Measurements from ENCODE around the gene TCERG1L. TPM values are rescaled to one million over a fixed set of nuclear protein-coding genes. Genes with fewer than 3 reads are reported as not detected.

TCERG1L gene
- polyA plus RNA-seq, 3 donors: not detected

DNA sequence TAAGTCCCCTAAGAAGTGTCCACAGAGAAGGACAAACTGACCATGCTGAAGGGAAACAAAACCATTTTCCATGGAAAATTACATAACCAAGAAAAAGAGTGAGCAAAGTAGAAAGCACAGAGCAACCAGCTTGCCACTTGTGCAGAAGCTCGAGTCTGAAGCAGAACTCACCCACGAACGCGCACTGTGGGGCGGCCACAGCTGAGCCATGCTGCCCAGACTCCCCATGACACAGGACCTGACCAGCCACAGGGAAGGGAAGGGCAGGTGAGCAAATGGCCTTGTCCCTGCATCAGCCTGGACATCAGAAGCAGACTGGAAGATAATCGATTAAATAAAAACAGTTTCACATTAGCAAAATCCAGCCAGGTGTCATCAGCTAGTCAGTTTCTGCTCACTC is 95.7 kb downstream of the TCERG1L start:
- no peaks in the 10 kb centered on the region for H3K4me1 ChIP-seq (ENCODE audit: control insufficient read depth in 1 of 2, insufficient read depth in 2 of 2, low read length in 2 of 2)
- 97% methylated on average over 5 of the region's 6 CpGs for WGBS (ENCODE audit: insufficient coverage)
- no peak overlapping the region for H3K27ac ChIP-seq (ENCODE audit: low read depth in 1 of 2, low read length in 2 of 2)
- no peak for DNase-seq
- H4K20me1 ChIP-seq (ENCODE audit: insufficient read depth, low read length): no peaks in the 10 kb centered on the region
- Mint-ChIP-seq H3K9me3 (peaks cover 0 to 2% (median 0%) of the 10 kb centered on the region in 7 donors), H3K4me3 (no peak overlapping the region), H3K27ac (no peak overlapping the region), H3K27me3 (ENCODE audit: low read depth in 3 of 3) (peaks cover 1 to 10% (median 3%) of the 10 kb centered on the region in 3 donors), H3K36me3 (no peaks in the 10 kb centered on the region), H3K4me1 (no peaks in the 10 kb centered on the region)
- intact Hi-C loops (cut with micrococcal nuclease): no loop called here
- no peak overlapping the region for H3K4me2 ChIP-seq (replicated peaks; ENCODE audit: extremely low read depth, low read length, poor library complexity, severe bottlenecking)
- H3K79me2 ChIP-seq (ENCODE audit: insufficient read depth, low read length): no peaks in the 10 kb centered on the region
- H3K9ac ChIP-seq (ENCODE audit: insufficient read depth, low read length, poor library complexity, severe bottlenecking): no peak overlapping the region
- no peaks in the 10 kb centered on the region for H3K36me3 ChIP-seq (replicated peaks in 1 of 2; ENCODE audit: control insufficient read depth in 1 of 2, insufficient read depth in 2 of 2, low read length in 2 of 2)
- no peak overlapping the region for H2AFZ ChIP-seq (ENCODE audit: insufficient read depth, low read depth, low read length, poor library complexity, severe bottlenecking)
- no peak overlapping the region for H3K4me3 ChIP-seq (replicated peaks in 1 of 3; ENCODE audit: low read depth in 2 of 3, low read length in 3 of 3)
- TF ChIP-seq CTCF (IDR thresholded peaks at IDR 0.05): no peak
- no peaks in the 10 kb centered on the region for H3K27me3 ChIP-seq (ENCODE audit: control insufficient read depth in 2 of 2, insufficient read depth in 2 of 2, low read length in 2 of 2)
- H3K9me3 ChIP-seq (replicated peaks in 1 of 2; ENCODE audit: control insufficient read depth in 1 of 2, insufficient read depth in 1 of 2, low read length in 2 of 2): no peaks in the 10 kb centered on the region

DNA sequence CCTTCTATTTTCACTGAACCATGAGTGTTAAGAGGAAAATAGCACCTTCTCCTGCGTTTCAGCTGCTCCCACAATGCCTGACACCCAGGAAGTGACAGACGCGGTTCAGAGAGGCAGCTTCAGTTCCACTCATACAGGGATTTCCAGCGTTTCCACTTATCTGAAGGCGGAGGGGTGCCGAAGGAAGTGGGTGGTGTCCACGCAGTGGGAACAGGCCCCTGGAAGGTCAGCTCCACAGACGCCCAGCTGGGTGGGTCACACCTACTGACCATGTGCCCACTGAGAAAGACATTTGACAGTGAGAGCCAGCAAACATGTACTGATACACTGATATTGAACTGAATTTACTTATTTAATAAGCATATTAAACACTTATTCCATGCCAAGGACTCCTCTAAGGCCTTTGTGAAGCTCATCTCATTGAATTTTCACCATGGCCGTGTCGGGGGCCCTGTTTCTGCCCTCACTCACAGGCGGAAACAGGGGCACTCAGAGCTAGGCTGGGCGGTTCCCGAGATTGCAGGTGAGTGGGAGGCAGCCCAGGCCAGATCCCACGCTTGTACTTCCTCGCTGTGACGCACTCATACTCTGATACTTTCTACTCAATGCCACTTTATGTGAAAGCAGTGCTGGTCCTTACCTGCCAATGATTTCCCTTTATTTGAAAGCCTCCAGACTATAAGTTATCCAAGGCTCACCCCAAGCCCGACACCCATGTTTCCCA is 96.8 kb downstream of the TCERG1L start:
- intact Hi-C loops (cut with micrococcal nuclease): no loop called here
- Histone ChIP-seq H2AFZ (ENCODE audit: insufficient read depth, low read depth, low read length, poor library complexity, severe bottlenecking) (no peak overlapping the region), H3K9me3 (replicated peaks in 1 of 2; ENCODE audit: control insufficient read depth in 1 of 2, insufficient read depth in 1 of 2, low read length in 2 of 2) (no peaks in the 10 kb centered on the region), H3K4me2 (replicated peaks; ENCODE audit: extremely low read depth, low read length, poor library complexity, severe bottlenecking) (no peak overlapping the region), H3K4me3 (replicated peaks in 1 of 3; ENCODE audit: low read depth in 2 of 3, low read length in 3 of 3) (no peak overlapping the region), H3K27ac (ENCODE audit: low read depth in 1 of 2, low read length in 2 of 2) (no peak overlapping the region), H4K20me1 (ENCODE audit: insufficient read depth, low read length) (no peaks in the 10 kb centered on the region), H3K27me3 (ENCODE audit: control insufficient read depth in 2 of 2, insufficient read depth in 2 of 2, low read length in 2 of 2) (no peaks in the 10 kb centered on the region), H3K79me2 (ENCODE audit: insufficient read depth, low read length) (no peaks in the 10 kb centered on the region), H3K4me1 (ENCODE audit: control insufficient read depth in 1 of 2, insufficient read depth in 2 of 2, low read length in 2 of 2) (no peaks in the 10 kb centered on the region), H3K9ac (ENCODE audit: insufficient read depth, low read length, poor library complexity, severe bottlenecking) (no peak overlapping the region), H3K36me3 (replicated peaks in 1 of 2; ENCODE audit: control insufficient read depth in 1 of 2, insufficient read depth in 2 of 2, low read length in 2 of 2) (no peaks in the 10 kb centered on the region)
- Mint-ChIP-seq H3K27me3 (ENCODE audit: low read depth in 3 of 3) (peaks cover 1 to 8% (median 3%) of the 10 kb centered on the region in 3 donors), H3K9me3 (peaks cover 0 to 2% (median 0%) of the 10 kb centered on the region in 7 donors), H3K4me3 (no peak overlapping the region), H3K27ac (peak overlapping the region in 1 of 7 donors; percentile 37), H3K36me3 (no peaks in the 10 kb centered on the region), H3K4me1 (no peaks in the 10 kb centered on the region)
- 85% methylated on average over 16 of the region's 17 CpGs for WGBS (ENCODE audit: insufficient coverage)
- DNase-seq: no peak
- no peak for TF ChIP-seq CTCF (IDR thresholded peaks at IDR 0.05)
